SK-N-SH treated with all-trans-retinoic acid at 6 μM for 48 hours (cell line): ENCODE measurements around the gene CNIH4.
A peak's percentile ranks its signal among the peaks of the same experiment; 100 is the strongest.
"Not testable (repeated sequence)": the region's sequence is repeated elsewhere in the genome, so short reads cannot be mapped to it uniquely, and the experiment has no call there.

Experiments used
- ATAC-seq: fragments of 200-7000 bp; cut with Tn5 transposase; 3 replicates; pipeline ENCODE4 v1.9.1; 2020; ENCODE audit warnings: mild to moderate bottlenecking, moderate library complexity
- ARNTL ChIP-seq: fragments of 450-650 bp; formaldehyde crosslinking; IDR thresholded peaks from 2 replicates; pipeline ENCODE4 v1.5.0; 2020; ENCODE audit warnings: low read depth, mild to moderate bottlenecking, moderate library complexity, borderline replicate concordance
- BACH2 ChIP-seq: fragments of 250-450 bp; sonication (Bioruptor Pico); IDR thresholded peaks from 2 replicates; pipeline ENCODE4 v1.9.0; 2021; ENCODE audit warnings: mild to moderate bottlenecking, borderline replicate concordance
- CREB5 ChIP-seq: fragments of 250-450 bp; sonication (Bioruptor Pico); IDR thresholded peaks from 2 replicates; pipeline ENCODE4 v1.5.1; 2020; ENCODE audit warnings: low read depth, mild to moderate bottlenecking, moderate library complexity
- CSDC2 ChIP-seq: fragments of 250-450 bp; sonication (Bioruptor Pico); IDR thresholded peaks from 2 replicates; pipeline ENCODE4 v1.5.0; 2020; ENCODE audit warnings: mild to moderate bottlenecking, moderate library complexity
- CSRNP3 ChIP-seq: fragments of 250-450 bp; sonication (Bioruptor Pico); IDR thresholded peaks from 2 replicates; pipeline ENCODE4 v1.5.1; 2021; ENCODE audit warnings: mild to moderate bottlenecking, moderate library complexity
- GLIS3 ChIP-seq: fragments of 250-450 bp; sonication (Bioruptor Pico); IDR thresholded peaks from 2 replicates; pipeline ENCODE4 v1.5.0; 2020; ENCODE audit warnings: mild to moderate bottlenecking, moderate library complexity
- ISL1 ChIP-seq: fragments of 250-450 bp; sonication (Bioruptor Pico); IDR thresholded peaks from 2 replicates; pipeline ENCODE4 v2.1.2; 2022; ENCODE audit warnings: mild to moderate bottlenecking, moderate library complexity
- OSR1 ChIP-seq: fragments of 250-450 bp; sonication (Bioruptor Pico); IDR thresholded peaks from 2 replicates; pipeline ENCODE4 v1.8.0; 2022; ENCODE audit warnings: moderate library complexity, mild to moderate bottlenecking, inconsistent platforms
- PATZ1 ChIP-seq: fragments of 250-450 bp; sonication (Bioruptor Pico); IDR thresholded peaks from 2 replicates; pipeline ENCODE4 v1.8.0; 2020; ENCODE audit warnings: mild to moderate bottlenecking, moderate library complexity, borderline replicate concordance
- POU6F1 ChIP-seq: fragments of 250-450 bp; sonication (Bioruptor Pico); IDR thresholded peaks from 2 replicates; pipeline ENCODE4 v1.8.0; 2021; ENCODE audit warnings: low read depth, mild to moderate bottlenecking, moderate library complexity, borderline replicate concordance
- PPARA ChIP-seq: fragments of 250-450 bp; sonication (Bioruptor Pico); IDR thresholded peaks from 2 replicates; pipeline ENCODE4 v1.5.0; 2020; ENCODE audit warnings: mild to moderate bottlenecking, borderline replicate concordance
- RARB ChIP-seq: fragments of 250-450 bp; sonication (Bioruptor Pico); IDR thresholded peaks from 2 replicates; pipeline ENCODE4 v1.8.0; 2021; ENCODE audit warnings: mild to moderate bottlenecking, moderate library complexity
- SNAI2 ChIP-seq: fragments of 250-450 bp; sonication (Bioruptor Pico); IDR thresholded peaks from 2 replicates; pipeline ENCODE4 v1.5.0; 2020; ENCODE audit warnings: mild to moderate bottlenecking, moderate library complexity
- TCF4 ChIP-seq: fragments of 250-450 bp; sonication (Bioruptor Pico); IDR thresholded peaks from 2 replicates; pipeline ENCODE4 v1.8.0; 2021; ENCODE audit warnings: mild to moderate bottlenecking, moderate library complexity, borderline replicate concordance
- TOX ChIP-seq: fragments of 250-450 bp; sonication (Bioruptor Pico); IDR thresholded peaks from 2 replicates; pipeline ENCODE4 v1.8.0; 2021; ENCODE audit warnings: mild to moderate bottlenecking, moderate library complexity, borderline replicate concordance
- TSHZ2 ChIP-seq: fragments of 250-450 bp; sonication (Bioruptor Pico); IDR thresholded peaks from 2 replicates; pipeline ENCODE4 v1.5.0; 2020; ENCODE audit warnings: mild to moderate bottlenecking, moderate library complexity
- ZC3H10 ChIP-seq: fragments of 250-450 bp; sonication (Bioruptor Pico); IDR thresholded peaks from 2 replicates; pipeline ENCODE4 v1.5.1; 2021; ENCODE audit warnings: mild to moderate bottlenecking, moderate library complexity
- ZFP3 ChIP-seq: fragments of 250-450 bp; sonication (Bioruptor Pico); IDR thresholded peaks from 2 replicates; pipeline ENCODE4 v1.5.0; 2020; ENCODE audit warnings: mild to moderate bottlenecking, moderate library complexity
- ZFP30 ChIP-seq: fragments of 450-650 bp; formaldehyde crosslinking; IDR thresholded peaks from 2 replicates; pipeline ENCODE4 v1.5.0; 2022; ENCODE audit warnings: mild to moderate bottlenecking, moderate library complexity
- ZNF565 ChIP-seq: fragments of 450-650 bp; formaldehyde crosslinking; conservative IDR thresholded peaks from 2 replicates; pipeline ENCODE4 v1.5.0; 2020; ENCODE audit warnings: low read depth, mild to moderate bottlenecking, moderate library complexity
- ZNF70 ChIP-seq: fragments of 450-650 bp; formaldehyde crosslinking; IDR thresholded peaks from 2 replicates; pipeline ENCODE4 v1.5.0; 2020; ENCODE audit warnings: mild to moderate bottlenecking, moderate library complexity
- ZNF8 ChIP-seq: fragments of 450-650 bp; formaldehyde crosslinking; IDR thresholded peaks from 2 replicates; pipeline ENCODE4 v1.5.0; 2020; ENCODE audit warnings: mild to moderate bottlenecking, moderate library complexity

CNIH4 gene

GRCh38 chr1:224356685-224357625, at the start of gene CNIH4:
Gene CNIH4 (plus strand): TSS chr1:224356879. CDS start chr1:224356925, 46 bp downstream.
- TF ChIP-seq ZFP30 (no peak), ZC3H10 (CRISPR knock-in tag) (no peak), GLIS3 (CRISPR knock-in tag) (no peak), PATZ1 (CRISPR knock-in tag) (no peak), TCF4 (no peak), PPARA (no peak), BACH2 (CRISPR knock-in tag) (no peak)
- peak; percentile 97 for ATAC-seq

GRCh38 chr1:224308064-224308463, 48.6 kb upstream of the CNIH4 start:
- ATAC-seq: no peak
- no peak for TF ChIP-seq ZC3H10 (CRISPR knock-in tag)
- no peak for TF ChIP-seq TCF4
- no peak for TF ChIP-seq RARB
- no peak for TF ChIP-seq POU6F1
- no peak for TF ChIP-seq SNAI2 (CRISPR knock-in tag)
- TF ChIP-seq PPARA: no peak
- no peak for TF ChIP-seq ZFP3 (CRISPR knock-in tag)
- TF ChIP-seq OSR1 (CRISPR knock-in tag): no peak
- TF ChIP-seq BACH2 (CRISPR knock-in tag): no peak
- TF ChIP-seq ZNF8 (CRISPR knock-in tag): no peak
- TF ChIP-seq, all 23 proteins: peak for 0

- ATAC-seq: not testable (repeated sequence)
Observed at GRCh38 chr1:224311503-224311902, 45.2 kb upstream of the CNIH4 start.

GRCh38 chr1:224312025-224312424, 44.7 kb upstream of the CNIH4 start:
- no peak for ATAC-seq
- TF ChIP-seq TOX (CRISPR knock-in tag) (no peak), BACH2 (CRISPR knock-in tag) (no peak), ZNF8 (CRISPR knock-in tag) (no peak), POU6F1 (no peak), CSDC2 (CRISPR knock-in tag) (no peak), ZFP30 (no peak), ZNF565 (CRISPR knock-in tag) (no peak), OSR1 (CRISPR knock-in tag) (no peak), CSRNP3 (CRISPR knock-in tag) (no peak), TCF4 (no peak), ZNF70 (CRISPR knock-in tag) (no peak), PATZ1 (CRISPR knock-in tag) (no peak), CREB5 (no peak), ZC3H10 (CRISPR knock-in tag) (no peak), ARNTL (CRISPR knock-in tag) (no peak), ZFP3 (CRISPR knock-in tag) (no peak), TSHZ2 (CRISPR knock-in tag) (no peak), RARB (no peak), SNAI2 (CRISPR knock-in tag) (no peak), ISL1 (CRISPR knock-in tag) (no peak)
